Hematopoietic multipotent progenitor cell treated with erythropoietin and hydrocortisone succinate and interleukin-3 and kit ligand, for 8 days (in vitro differentiated cells): Measurements from ENCODE around the gene CHMP1B.
"Not testable (repeated sequence)": the region's sequence is repeated elsewhere in the genome, so short reads cannot be mapped to it uniquely, and the experiment has no call there.

Experiments
- DNase-seq: peaks from one replicate; pipeline ENCODE4 v3.0.0-alpha.2; 2015

The CHMP1B gene

DNA sequence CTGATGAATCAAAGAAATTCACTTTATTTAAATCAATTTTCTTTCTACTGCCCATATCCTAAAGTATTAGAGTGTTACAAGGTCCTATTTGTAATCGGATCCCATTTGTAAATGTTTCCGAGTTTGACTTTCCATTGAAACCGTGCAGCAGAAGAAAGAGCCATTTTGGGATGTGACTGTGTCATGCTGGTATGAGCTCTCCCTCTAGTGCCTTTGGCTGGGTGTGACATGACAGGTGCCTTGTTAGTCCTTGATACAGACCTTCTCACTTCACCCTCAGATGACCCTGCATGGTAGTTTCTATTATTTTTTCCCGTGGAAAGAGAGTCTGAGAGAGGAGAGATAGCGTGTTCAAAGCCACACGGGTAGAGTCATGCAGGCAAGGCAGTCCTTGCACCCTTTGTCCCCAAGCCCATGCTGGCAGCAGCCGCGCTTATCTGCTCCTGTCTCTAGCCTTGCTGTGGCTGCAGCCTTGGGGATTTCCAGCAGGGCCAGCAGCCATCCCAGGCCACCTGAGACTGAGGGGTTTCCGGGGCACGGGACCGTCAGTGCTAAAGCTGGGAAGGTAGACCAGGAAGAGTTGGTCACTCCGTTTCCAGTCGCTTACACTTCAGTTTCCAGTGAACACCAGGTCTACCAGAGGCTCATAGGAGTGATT is 21.4 kb downstream of the CHMP1B start:
- peak; percentile 59 for DNase-seq

GRCh38 chr18:11873670-11874340 is 22.6 kb downstream of the CHMP1B start:
- DNase-seq = no peak

- DNase-seq = no peak
Observed at GRCh38 chr18:11874676-11875075, 23.5 kb downstream of the CHMP1B start.

DNA sequence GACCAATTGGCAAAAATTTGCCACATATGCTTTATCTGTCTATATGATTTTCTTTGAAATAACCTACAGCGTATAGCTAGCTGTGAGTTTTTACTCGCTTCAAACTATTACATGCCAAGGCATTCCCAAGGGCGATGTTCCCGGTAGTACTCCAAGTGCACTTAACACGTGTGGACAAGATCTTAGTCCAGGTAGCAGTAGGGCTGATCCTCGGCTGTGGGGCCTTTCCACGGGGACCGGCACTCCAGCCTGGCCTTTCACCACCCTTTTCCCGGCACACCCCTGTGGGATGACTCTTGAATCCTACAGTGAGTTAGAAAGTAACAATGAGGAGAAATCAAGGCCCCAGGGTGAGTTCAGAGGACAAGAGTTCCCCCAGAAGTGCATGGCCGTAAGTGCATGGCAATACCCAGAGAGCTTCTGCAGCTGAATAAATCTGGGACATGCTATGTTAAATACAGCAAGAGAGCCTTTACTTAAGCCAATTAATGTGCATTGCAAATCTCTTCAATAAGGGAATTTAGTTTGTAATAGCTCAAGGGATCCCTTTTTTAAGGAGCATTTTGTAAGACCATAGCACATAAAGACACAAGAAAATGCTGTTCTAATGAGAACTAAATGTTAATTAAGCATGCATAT is 26.4 kb downstream of the CHMP1B start:
- DNase-seq = no peak

DNA sequence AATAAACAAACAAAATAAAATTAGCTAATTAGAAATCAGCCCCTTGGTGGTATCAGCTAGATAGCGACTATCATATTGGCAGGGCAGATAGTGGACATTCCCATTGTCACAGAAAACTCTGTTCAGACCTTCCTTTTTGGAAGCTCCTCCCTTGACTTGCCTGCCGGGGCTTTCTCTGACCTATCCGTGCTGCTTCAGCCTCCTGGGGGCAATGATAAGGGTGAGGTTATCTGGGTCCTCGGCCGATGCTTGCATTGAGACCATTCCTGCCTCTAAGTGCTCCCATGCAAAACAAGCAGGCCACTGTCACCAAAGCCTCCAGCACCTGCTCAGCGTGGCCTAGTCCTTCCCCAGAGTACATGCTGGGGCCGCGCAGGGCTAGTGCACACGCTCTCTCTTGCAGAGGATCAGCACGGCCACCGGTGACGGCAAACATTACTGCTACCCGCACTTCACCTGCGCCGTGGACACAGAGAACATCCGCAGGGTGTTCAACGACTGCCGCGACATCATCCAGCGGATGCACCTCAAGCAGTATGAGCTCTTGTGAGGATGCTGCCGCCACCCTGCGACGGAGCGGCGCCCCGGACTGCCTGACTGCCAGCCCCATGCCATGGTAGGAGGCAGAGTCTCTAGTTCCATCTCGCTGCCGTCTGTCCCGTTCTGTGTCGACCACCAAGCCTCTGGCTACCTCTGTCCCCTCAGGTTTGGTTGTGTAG is 29.5 kb downstream of the CHMP1B start:
- DNase-seq = peak; percentile 90

- DNase-seq = no peak
Observed at GRCh38 chr18:11882636-11883035, 31.4 kb downstream of the CHMP1B start.

DNA sequence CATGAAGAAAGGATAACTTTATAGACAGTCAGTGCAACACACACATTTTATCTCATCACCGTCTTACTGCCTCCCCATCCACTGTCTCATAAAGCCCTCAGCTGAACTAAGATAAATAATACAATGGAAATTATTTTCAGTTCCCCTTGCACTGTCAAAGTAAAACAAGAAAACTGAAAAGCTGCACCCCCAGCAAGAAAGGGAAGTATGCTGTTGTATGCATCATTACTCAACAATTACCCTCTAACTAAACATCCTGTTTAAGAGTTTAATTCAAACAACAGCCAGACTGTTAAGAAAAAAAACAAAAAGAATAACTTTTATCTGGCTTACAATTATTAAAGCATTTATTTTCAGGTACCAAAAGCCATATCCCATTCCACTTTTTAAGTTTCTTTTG is 31.9 kb downstream of the CHMP1B start:
- no peak for DNase-seq

- no peak for DNase-seq
Observed at GRCh38 chr18:11884396-11885030, 33.3 kb downstream of the CHMP1B start.

DNA sequence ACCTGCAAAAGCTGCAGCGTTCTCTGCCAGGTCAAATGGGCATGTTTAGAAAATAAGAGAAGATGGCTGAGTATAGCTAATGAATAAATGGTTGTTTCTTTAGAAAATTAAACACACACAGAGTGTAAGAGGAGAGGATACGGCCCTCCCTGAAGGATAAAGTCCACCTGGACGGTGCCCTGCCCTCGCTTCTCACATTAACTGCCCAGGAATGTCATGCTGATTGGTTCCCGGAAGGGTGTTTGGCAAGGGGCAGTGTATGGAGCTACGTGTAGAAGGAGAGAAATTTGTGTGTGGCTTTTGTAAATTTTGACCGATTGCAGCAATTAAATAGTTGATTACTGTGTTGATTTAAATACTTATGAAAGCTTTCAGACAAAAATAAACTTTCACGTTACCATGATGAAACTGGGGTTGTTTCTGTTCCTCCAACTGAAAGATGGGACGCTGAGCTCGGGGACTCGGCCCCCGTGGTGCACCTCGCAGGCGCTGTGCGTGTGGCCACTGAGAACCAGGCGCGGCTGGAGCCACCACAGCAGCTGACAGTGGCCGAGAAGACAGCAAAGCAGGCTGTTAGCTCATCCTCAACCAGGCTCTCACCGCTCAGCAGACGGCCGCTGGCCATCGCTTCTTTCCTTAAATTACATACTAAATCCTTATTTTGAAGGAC is 34.2 kb downstream of the CHMP1B start:
- DNase-seq = no peak

DNA sequence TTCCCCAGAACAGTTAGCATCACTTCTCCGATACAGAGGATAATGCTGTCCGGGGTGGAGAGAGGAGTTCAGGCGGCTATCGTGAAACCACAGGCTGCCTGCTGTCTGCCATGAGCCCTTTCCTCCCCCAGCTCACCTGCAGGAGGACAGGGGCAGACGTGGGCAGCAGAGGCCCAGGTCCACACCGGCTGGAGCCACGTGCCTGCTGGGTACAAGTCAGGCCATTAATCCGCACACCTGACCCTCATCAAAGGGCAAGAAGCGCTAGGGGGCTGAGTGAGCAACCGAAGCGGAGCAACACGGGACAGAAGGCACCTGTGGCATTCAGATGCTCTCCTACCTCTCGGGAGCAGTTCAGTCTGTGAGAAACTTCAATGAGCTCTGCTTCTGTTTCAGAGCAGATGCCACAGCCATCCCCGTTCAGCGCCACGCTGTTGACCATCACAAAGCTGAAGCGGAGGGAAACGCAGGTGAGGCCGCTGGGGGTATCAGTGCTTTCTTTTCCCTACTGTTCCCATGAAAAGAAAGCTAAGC is 35.4 kb downstream of the CHMP1B start:
- DNase-seq = no peak

DNA sequence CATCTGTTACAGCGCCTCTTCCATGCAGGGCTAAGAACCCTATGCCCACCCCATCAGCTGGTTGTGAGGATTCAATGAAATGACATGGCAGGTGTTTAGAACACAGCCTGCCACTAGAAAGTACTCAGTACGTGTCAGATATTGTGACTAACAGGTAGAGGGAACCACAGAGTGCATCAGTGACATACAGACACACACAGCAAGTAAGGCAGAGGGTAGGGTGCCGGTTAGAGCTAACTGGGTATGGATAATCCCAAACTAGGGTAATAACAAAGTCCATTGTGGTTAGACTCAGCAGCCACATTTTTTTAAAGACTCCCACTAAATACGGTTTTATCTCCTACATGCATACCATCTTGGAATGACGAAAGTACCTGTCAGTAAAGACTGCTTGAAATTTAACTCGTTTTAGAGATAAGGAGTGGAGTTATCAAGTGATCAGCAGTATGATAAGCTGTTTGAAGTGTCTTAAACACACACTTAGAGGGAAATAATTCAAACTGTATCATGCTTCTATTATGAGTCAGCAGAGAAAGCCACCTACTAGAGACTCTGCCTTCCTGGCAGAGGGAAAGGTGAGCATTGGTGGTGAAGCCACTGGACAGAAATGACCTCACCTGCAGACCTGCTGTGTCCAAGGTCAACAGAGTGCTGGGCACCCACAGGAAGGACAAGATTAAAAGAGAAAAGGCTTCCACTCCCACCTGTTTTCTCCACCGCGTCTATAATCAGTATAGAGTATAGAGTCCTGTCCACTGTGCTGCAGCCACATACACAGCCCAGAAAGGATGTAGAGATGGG is 36.3 kb downstream of the CHMP1B start:
- no peak for DNase-seq

DNA sequence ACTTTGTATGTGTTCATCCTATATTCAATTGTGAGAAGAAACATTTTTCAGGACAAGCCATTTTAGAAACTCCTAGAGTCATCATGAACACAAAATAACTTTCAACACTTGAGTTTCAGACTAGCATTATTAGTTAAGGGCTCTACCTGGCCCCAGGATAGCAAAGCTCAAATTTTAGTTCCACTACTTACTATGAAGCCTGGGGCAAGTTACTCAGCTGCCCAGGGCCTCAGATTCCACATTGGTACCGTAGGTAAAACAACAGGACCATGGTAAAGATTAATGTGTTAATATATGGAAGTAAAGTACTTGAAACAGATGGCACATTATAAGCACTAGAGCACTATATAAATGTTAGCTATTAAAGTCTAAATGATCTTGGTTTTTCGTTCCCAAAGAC is 37.5 kb downstream of the CHMP1B start:
- no peak for DNase-seq

DNA sequence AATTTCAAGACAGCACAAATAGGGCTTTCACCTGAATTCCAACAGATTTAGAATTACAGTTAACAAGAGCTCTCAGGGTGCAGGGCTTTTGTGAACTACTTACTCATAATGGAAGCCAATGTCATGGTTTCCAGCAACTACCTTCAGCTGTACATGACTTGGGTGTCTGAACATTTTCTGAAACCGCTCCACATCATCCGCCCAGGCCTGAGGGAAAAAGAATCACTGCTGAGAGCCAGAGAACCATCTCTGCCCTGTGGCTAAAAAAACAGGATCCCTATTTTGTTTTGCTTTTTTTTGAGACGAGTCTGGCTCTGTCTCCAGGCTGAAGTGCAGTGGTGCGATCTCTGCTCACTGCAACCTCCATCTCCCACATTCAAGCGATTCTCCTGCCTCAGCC is 38.1 kb downstream of the CHMP1B start:
- DNase-seq = no peak

DNA sequence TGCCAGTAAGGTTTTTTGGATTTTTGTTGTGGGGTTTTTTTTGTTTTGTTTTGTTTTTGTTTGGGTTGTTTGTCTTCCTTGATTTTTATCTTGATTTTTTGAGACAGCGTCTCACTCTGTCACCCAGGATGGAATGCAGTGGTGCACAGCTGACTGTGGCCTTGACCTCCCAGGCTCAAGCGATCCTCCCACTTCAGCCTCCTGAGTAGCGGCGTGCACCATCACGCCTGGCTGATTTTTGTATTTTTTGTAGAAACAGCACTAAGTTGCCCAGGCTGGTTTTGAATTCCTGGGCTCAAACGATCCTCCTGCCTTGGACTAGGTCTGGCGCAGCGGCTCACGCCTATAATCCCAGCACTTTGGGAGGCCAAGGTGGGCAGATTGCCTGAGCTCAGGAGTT is 40.5 kb downstream of the CHMP1B start:
- no peak for DNase-seq

- not testable (repeated sequence) for DNase-seq
Observed at GRCh38 chr18:11892438-11892837, 41.2 kb downstream of the CHMP1B start.

GRCh38 chr18:11897781-11898180 is 46.6 kb downstream of the CHMP1B start:
- no peak for DNase-seq

GRCh38 chr18:11899063-11899462 is 47.9 kb downstream of the CHMP1B start:
- DNase-seq = no peak

- peak; percentile 87 for DNase-seq
Observed at GRCh38 chr18:11901826-11902438, 50.7 kb downstream of the CHMP1B start.

GRCh38 chr18:11902522-11903292 is 51.5 kb downstream of the CHMP1B start:
- DNase-seq = no peak
